Measurements from ENCODE around the gene SHH. TPM values are rescaled to one million over a fixed set of nuclear protein-coding genes. Genes with fewer than 3 reads are reported as not detected.

Gene SHH
- polyA plus RNA-seq, 1 donor from 2014 or later, result 1.5 TPM

- TF ChIP-seq REST (IDR thresholded peaks at IDR 0.05; ENCODE audit: borderline replicate concordance) (no peak), EP300 (conservative IDR thresholded peaks at IDR 0.05; ENCODE audit: poor library complexity, severe bottlenecking) (no peak), SMC3 (conservative IDR thresholded peaks at IDR 0.05; ENCODE audit: poor library complexity) (no peak), TAF1 (IDR thresholded peaks at IDR 0.05; ENCODE audit: low read depth) (no peak), RAD21 (conservative IDR thresholded peaks at IDR 0.05) (no peak)
- no peak overlapping the region for H3K27ac ChIP-seq (ENCODE audit: low read length)
- no peaks in the 10 kb centered on the region for H3K36me3 ChIP-seq (ENCODE audit: insufficient read depth, low read length)
- H3K9ac ChIP-seq (ENCODE audit: low read length), result no peak overlapping the region
- H2AFZ ChIP-seq (ENCODE audit: low read depth, low read length), result no peak overlapping the region
- no peaks in the 10 kb centered on the region for H4K20me1 ChIP-seq (ENCODE audit: insufficient read depth)
- H3F3A ChIP-seq (ENCODE audit: insufficient read depth, low read length, poor library complexity, severe bottlenecking), result no peaks in the 10 kb centered on the region
- H3K4me2 ChIP-seq (ENCODE audit: low read length), result no peak overlapping the region
- H3K27me3 ChIP-seq (ENCODE audit: insufficient read depth, low read depth, low read length), result no peaks in the 10 kb centered on the region
- no peaks in the 10 kb centered on the region for H3K9me2 ChIP-seq (ENCODE audit: insufficient read depth, low read length)
- no peak overlapping the region for H3K4me3 ChIP-seq (ENCODE audit: low read length)
- no peaks in the 10 kb centered on the region for H3K9me3 ChIP-seq (ENCODE audit: low read length)
- H3K79me2 ChIP-seq (replicated peaks; ENCODE audit: insufficient read depth, low read length), result no peaks in the 10 kb centered on the region
Observed at GRCh38 chr7:155850766-155851678, 38.8 kb upstream of the SHH start.

- H4K20me1 ChIP-seq (ENCODE audit: insufficient read depth), result no peaks in the 10 kb centered on the region
- no peaks in the 10 kb centered on the region for H3F3A ChIP-seq (ENCODE audit: insufficient read depth, low read length, poor library complexity, severe bottlenecking)
- H3K9me2 ChIP-seq (ENCODE audit: insufficient read depth, low read length), result no peaks in the 10 kb centered on the region
- no peak overlapping the region for H2AFZ ChIP-seq (ENCODE audit: low read depth, low read length)
- H3K4me3 ChIP-seq (ENCODE audit: low read length), result no peak overlapping the region
- H3K36me3 ChIP-seq (ENCODE audit: insufficient read depth, low read length), result no peaks in the 10 kb centered on the region
- H3K4me2 ChIP-seq (ENCODE audit: low read length), result no peak overlapping the region
- no peaks in the 10 kb centered on the region for H3K27me3 ChIP-seq (ENCODE audit: insufficient read depth, low read depth, low read length)
- no peaks in the 10 kb centered on the region for H3K9me3 ChIP-seq (ENCODE audit: low read length)
- no peak overlapping the region for H3K27ac ChIP-seq (ENCODE audit: low read length)
- no peak overlapping the region for H3K9ac ChIP-seq (ENCODE audit: low read length)
- TF ChIP-seq CTCF (IDR thresholded peaks at IDR 0.05; ENCODE audit: poor library complexity, severe bottlenecking) (no peak), RAD21 (conservative IDR thresholded peaks at IDR 0.05) (no peak), REST (IDR thresholded peaks at IDR 0.05; ENCODE audit: borderline replicate concordance) (no peak), TAF1 (IDR thresholded peaks at IDR 0.05; ENCODE audit: low read depth) (no peak), SMC3 (conservative IDR thresholded peaks at IDR 0.05; ENCODE audit: poor library complexity) (no peak), EP300 (conservative IDR thresholded peaks at IDR 0.05; ENCODE audit: poor library complexity, severe bottlenecking) (no peak), EZH2 (IDR thresholded peaks at IDR 0.05; ENCODE audit: borderline replicate concordance, insufficient read depth, low read length, poor library complexity, severe bottlenecking) (no peak)
- H3K79me2 ChIP-seq (replicated peaks; ENCODE audit: insufficient read depth, low read length), result no peaks in the 10 kb centered on the region
Observed at GRCh38 chr7:155850001-155850436, 37.8 kb upstream of the SHH start.
